Gastrocnemius medialis (tissue), 4 donors: ENCODE measurements around the gene STPG3. TPM values are rescaled to one million over a fixed set of nuclear protein-coding genes. Genes with fewer than 3 reads are reported as not detected.

Experiments
- ATAC-seq, 2 donors: fragments of 150-250 bp; one replicate each; pipeline ENCODE4 v1.9.1; 2016
- DNase-seq, 2 donors: peaks; one replicate each; pipeline ENCODE4 v3.0.0-alpha.2; 2019
- H3K27ac ChIP-seq, 4 donors: fragments of 200-600 bp; sonication (generic); 1 replicate in 1 of 4; 2 replicates in 3 of 4; pipeline ENCODE4 v1.5.1; 2016 to 2018; ENCODE audit warnings: mild to moderate bottlenecking in 2 of 4, moderate library complexity in 1 of 4
- H3K27me3 ChIP-seq, 3 donors: fragments of 200-600 bp; sonication (generic) in 2 of 3; 1 replicate in 1 of 3; 2 replicates in 2 of 3; pipeline versions ENCODE4 v1.5.1 to v1.6.0; 2016 to 2019; ENCODE audit warnings: mild to moderate bottlenecking in 1 of 3, moderate library complexity in 1 of 3
- H3K36me3 ChIP-seq, 2 donors: fragments of 200-600 bp; sonication (generic) in 1 of 2; one replicate each; pipeline ENCODE4 v1.5.1; 2017 to 2018
- H3K4me1 ChIP-seq, 2 donors: fragments of 200-600 bp; sonication (generic) in 1 of 2; one replicate each; pipeline ENCODE4 v1.5.1; 2016 to 2017; ENCODE audit warnings: mild to moderate bottlenecking in 2 of 2
- H3K4me3 ChIP-seq, 4 donors: fragments of 200-600 bp; sonication (generic) in 3 of 4; 1 replicate in 1 of 4; 2 replicates in 3 of 4; pipeline ENCODE4 v1.5.1; 2016 to 2019; ENCODE audit warnings: mild to moderate bottlenecking in 2 of 4
- H3K9me3 ChIP-seq, 3 donors: fragments of 200-600 bp; sonication (generic) in 2 of 3; 1 replicate in 1 of 3; 2 replicates in 2 of 3; pipeline ENCODE4 v1.5.1; 2016 to 2019
- POLR2A ChIP-seq, 2 donors: fragments of 450-650 bp; IDR thresholded peaks; one replicate each; pipeline ENCODE4 v1.6.1; 2017; ENCODE audit warnings: antibody characterized with exemption in 2 of 2, mild to moderate bottlenecking in 2 of 2, moderate library complexity in 2 of 2
- in situ Hi-C, 4 donors: fragments of 200-750 bp; cut with MboI; loops; one replicate each; pipeline versions ENCODE4 v1.15.0 to v1.8.0; 2017; ENCODE audit warnings: low sequenced_read_pairs in 4 of 4
- intact Hi-C: fragments of 100-400 bp; cut with DNase I; formaldehyde crosslinking; loops from one replicate; pipeline ENCODE4 v1.15.1; 2023; ENCODE audit warnings: low total_unique reads
- total RNA-seq, 4 donors: library from RNA; depleted of rRNA; stranded (reverse); fragments of >200 nt; gene quantifications; one replicate each; pipeline versions ENCODE4 v1.1.0 to v1.2.3, GENCODE V29; 2016
- TF ChIP-seq, protein P1 (sequence below), 5 experiments: fragments of 450-650 bp in 3 of 5; fragments of 200-600 bp in 2 of 5; sonication (generic) in 2 of 5; IDR thresholded peaks in 4 of 5; conservative IDR thresholded peaks in 1 of 5; 1 replicate in 4 of 5; 2 replicates in 1 of 5; pipeline ENCODE4 v1.5.1; 2016 to 2019; ENCODE audit warnings: antibody characterized with exemption in 5 of 5, mild to moderate bottlenecking in 3 of 5, moderate library complexity in 3 of 5

STPG3 gene
- total RNA-seq, 4 donors from 2014 or later = not detected

DNA sequence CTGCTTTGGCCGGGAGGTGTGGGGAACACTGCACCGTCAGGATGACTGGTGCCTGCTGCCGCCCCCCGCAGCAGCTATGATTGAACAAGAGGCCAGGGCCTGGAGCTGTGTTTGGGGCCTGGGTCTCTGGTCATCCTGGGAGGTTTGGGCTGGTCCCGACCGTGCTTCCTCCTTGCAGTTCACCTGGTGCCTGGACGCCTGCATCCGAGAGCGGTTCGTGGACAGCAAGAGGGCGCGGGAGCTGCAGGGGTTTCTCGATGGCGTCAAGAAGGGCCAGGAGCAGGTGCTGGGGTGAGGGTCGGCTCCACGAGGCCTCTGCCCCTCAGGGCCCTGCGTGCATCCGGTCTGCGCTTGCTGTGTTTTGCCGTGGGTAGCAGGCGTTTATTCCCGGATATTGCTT is 13.0 kb downstream of the STPG3 start:
- TF ChIP-seq, protein P1, sequence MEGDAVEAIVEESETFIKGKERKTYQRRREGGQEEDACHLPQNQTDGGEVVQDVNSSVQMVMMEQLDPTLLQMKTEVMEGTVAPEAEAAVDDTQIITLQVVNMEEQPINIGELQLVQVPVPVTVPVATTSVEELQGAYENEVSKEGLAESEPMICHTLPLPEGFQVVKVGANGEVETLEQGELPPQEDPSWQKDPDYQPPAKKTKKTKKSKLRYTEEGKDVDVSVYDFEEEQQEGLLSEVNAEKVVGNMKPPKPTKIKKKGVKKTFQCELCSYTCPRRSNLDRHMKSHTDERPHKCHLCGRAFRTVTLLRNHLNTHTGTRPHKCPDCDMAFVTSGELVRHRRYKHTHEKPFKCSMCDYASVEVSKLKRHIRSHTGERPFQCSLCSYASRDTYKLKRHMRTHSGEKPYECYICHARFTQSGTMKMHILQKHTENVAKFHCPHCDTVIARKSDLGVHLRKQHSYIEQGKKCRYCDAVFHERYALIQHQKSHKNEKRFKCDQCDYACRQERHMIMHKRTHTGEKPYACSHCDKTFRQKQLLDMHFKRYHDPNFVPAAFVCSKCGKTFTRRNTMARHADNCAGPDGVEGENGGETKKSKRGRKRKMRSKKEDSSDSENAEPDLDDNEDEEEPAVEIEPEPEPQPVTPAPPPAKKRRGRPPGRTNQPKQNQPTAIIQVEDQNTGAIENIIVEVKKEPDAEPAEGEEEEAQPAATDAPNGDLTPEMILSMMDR (IDR thresholded peaks at IDR 0.05 in 4 of 5, conservative IDR thresholded peaks at IDR 0.05 in 1 of 5) = no peak
- no peak for TF ChIP-seq POLR2A (IDR thresholded peaks at IDR 0.05)
- in situ Hi-C loops = no loop called here
- intact Hi-C loops = no loop called here
- Histone ChIP-seq H3K36me3 (peaks cover 0 to 34% of the 10 kb centered on the region in 2 donors), H3K27ac (no peak overlapping the region), H3K4me3 (no peak overlapping the region), H3K27me3 (no peaks in the 10 kb centered on the region), H3K9me3 (no peaks in the 10 kb centered on the region), H3K4me1 (peaks cover 15 to 19% of the 10 kb centered on the region in 2 donors)
- ATAC-seq = no peak
- no peak for DNase-seq

DNA sequence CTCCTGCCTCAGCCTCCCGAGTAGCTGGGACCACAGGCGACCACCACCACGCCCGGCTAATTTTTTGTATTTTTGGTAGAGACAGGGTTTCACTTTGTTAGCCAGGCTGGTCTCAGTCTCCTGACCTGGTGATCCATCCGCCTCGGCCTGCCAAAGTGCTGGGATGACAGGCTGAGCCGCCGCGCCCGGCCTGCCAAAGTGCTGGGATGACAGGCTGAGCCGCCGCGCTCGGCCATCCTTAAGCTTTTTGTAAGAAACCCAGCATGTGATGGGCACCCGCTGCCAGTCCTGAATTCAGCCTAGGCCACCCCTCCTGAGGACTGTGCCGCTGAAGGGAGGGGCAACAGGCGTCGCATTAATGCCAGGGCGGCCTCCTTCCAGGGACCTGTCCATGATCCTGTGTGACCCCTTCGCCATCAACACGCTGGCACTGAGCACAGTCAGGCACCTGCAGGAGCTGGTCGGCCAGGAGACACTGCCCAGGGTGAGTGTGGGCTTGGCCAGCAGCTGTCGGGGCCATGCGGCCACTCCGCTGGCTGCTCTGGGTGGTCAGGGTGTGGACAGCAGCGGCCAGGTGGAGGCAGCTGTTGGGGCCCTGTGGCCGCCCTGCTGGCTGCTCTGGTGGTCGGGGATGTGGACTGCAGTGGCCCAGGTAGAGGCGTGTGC is 14.5 kb downstream of the STPG3 start:
- Histone ChIP-seq H3K4me3 (no peak overlapping the region), H3K36me3 (peaks cover 0 to 30% of the 10 kb centered on the region in 2 donors), H3K9me3 (no peaks in the 10 kb centered on the region), H3K27ac (peak overlapping the region in 2 of 4 donors; percentile 28 to 31), H3K27me3 (no peaks in the 10 kb centered on the region), H3K4me1 (peaks cover 24 to 27% of the 10 kb centered on the region in 2 donors)
- in situ Hi-C loops = no loop called here
- intact Hi-C loops = loop anchor here (5.0 kb wide), 1 partner anchor 43 kb away; the partner anchor contains the start of gene RNF208
- TF ChIP-seq POLR2A (IDR thresholded peaks at IDR 0.05) = no peak
- TF ChIP-seq, protein P1 (IDR thresholded peaks at IDR 0.05 in 4 of 5, conservative IDR thresholded peaks at IDR 0.05 in 1 of 5) = no peak
- ATAC-seq (no peak), DNase-seq (no peak)

DNA sequence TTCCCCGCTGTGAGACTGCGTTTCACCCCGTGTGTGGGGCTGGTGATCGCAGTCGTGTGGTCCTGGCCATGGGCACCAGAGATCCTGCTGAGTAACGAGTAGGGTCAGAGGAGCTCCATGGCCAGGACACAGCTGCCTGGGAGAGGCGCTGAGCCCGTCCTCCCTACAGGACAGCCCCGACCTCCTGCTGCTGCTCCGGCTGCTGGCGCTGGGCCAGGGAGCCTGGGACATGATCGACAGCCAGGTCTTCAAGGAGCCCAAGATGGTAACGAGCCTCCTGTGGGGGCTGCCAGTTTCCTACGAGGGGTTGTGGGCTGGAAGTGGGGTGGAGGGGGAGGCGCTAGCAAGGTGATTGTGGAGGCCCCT is 15.1 kb downstream of the STPG3 start:
- Histone ChIP-seq H3K9me3 (no peaks in the 10 kb centered on the region), H3K27ac (peak overlapping the region in 2 of 4 donors; percentile 3 to 31), H3K36me3 (peaks cover 0 to 30% of the 10 kb centered on the region in 2 donors), H3K4me1 (peaks cover 24 to 27% of the 10 kb centered on the region in 2 donors), H3K27me3 (no peaks in the 10 kb centered on the region), H3K4me3 (no peak overlapping the region)
- no peak for TF ChIP-seq POLR2A (IDR thresholded peaks at IDR 0.05)
- TF ChIP-seq, protein P1 (IDR thresholded peaks at IDR 0.05 in 4 of 5, conservative IDR thresholded peaks at IDR 0.05 in 1 of 5) = no peak
- no peak for ATAC-seq
- DNase-seq = no peak
- intact Hi-C loops = loop anchor here (5.0 kb wide), 1 partner anchor 44 kb away; the partner anchor contains the start of gene RNF208
- in situ Hi-C loops = no loop called here

DNA sequence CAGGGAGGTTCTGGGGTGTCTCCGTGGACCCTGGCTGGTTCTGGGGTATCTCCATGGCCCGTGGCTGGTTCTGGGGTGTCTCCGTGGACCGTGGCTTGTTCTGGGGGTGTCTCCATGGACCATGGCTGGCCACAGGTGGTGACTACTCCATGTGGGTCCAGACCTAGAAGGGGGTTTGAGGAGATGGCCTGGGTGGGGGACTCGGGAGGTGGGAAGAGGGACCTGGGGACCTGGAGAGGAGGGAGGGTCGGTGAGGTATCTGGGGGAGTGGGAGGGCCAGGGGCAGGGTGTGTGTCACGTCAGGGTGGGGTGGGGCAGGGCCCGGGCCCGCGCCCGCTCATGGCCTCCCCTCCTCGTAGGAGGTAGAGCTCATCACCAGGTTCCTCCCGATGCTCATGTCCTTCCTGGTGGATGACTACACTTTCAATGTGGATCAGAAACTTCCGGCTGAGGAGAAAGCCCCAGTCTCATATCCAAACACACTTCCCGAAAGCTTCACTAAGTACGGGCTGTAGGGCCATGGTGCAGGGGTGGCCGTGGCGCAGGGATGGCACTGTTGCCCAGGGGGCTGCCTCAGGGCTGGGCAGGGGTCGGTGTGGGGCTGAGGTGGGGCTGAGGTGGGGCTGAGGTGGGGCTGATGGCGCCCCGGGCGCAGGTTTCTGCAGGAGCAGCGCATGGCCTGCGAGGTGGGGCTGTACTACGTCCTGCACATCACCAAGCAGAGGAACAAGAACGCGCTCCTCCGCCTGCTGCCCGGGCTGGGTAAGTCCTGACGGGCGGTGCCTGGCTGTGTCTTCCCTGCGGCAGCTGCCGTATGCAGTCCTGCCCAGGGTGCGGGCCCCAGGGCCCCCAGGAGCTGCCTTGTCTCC is 15.7 kb downstream of the STPG3 start:
- peaks cover 0 to 30% of the 10 kb centered on the region in 2 donors for H3K36me3 ChIP-seq
- in situ Hi-C loops (no loop called here), intact Hi-C loops (loop anchor here (5.0 kb wide), 1 partner anchor 45 kb away; the partner anchor contains the start of gene RNF208)
- no peaks in the 10 kb centered on the region for H3K9me3 ChIP-seq
- H3K4me1 ChIP-seq = peaks cover 24 to 27% of the 10 kb centered on the region in 2 donors
- H3K4me3 ChIP-seq = no peak overlapping the region
- peak overlapping the region in 3 of 4 donors; percentile 31 to 94 (median 88) for H3K27ac ChIP-seq
- ATAC-seq = no peak
- DNase-seq = no peak
- no peaks in the 10 kb centered on the region for H3K27me3 ChIP-seq
- TF ChIP-seq, protein P1 (IDR thresholded peaks at IDR 0.05 in 4 of 5, conservative IDR thresholded peaks at IDR 0.05 in 1 of 5) = no peak
- TF ChIP-seq POLR2A (IDR thresholded peaks at IDR 0.05) = no peak
